Kidney (tissue), 14 donors: Measurements from ENCODE around the gene SLC16A1. TPM values are rescaled to one million over a fixed set of nuclear protein-coding genes. Genes with fewer than 3 reads are reported as not detected.
"Not testable (repeated sequence)": the region's sequence is repeated elsewhere in the genome, so short reads cannot be mapped to it uniquely, and the experiment has no call there.

Experiments
- DNase-seq, 5 donors: peaks; one replicate each; pipeline ENCODE4 v3.0.0-alpha.2; 2013 to 2020
- FAIRE-seq: peaks from 2 replicates; lab custom pipeline; 2012; peaks lifted over from hg19 to GRCh38; lab: Jason Lieb, UNC
- H3K27ac ChIP-seq, 2 donors: one replicate each; pipeline ENCODE4 v1.7.0; 2013; ENCODE audit warnings: low read depth in 2 of 2, low read length in 2 of 2, inconsistent platforms in 1 of 2
- H3K27me3 ChIP-seq: one replicate; pipeline ENCODE4 v1.7.1; 2013; ENCODE audit warnings: low read length, inconsistent platforms; ENCODE audit not compliant: control insufficient read depth, insufficient read depth
- H3K36me3 ChIP-seq, 3 donors: one replicate each; pipeline versions ENCODE4 v1.7.0 to v1.7.1; 2013; ENCODE audit warnings: low read length in 3 of 3, control low read depth in 1 of 3, inconsistent platforms in 1 of 3; ENCODE audit not compliant: insufficient read depth in 3 of 3, control insufficient read depth in 2 of 3
- H3K4me1 ChIP-seq, 3 donors: one replicate each; pipeline versions ENCODE4 v1.7.0 to v1.7.1; 2013; ENCODE audit warnings: low read length in 3 of 3, inconsistent platforms in 1 of 3, low read depth in 1 of 3; ENCODE audit not compliant: control insufficient read depth in 2 of 3, insufficient read depth in 2 of 3
- H3K4me3 ChIP-seq, 3 donors: one replicate each; pipeline versions ENCODE4 v1.7.0 to v1.8.1; 2013; ENCODE audit warnings: low read length in 3 of 3, control low read depth in 1 of 3, inconsistent platforms in 1 of 3
- H3K9ac ChIP-seq, 3 donors: one replicate each; pipeline versions ENCODE4 v1.7.0 to v1.7.1; 2013; ENCODE audit warnings: low read length in 3 of 3, control low read depth in 1 of 3, inconsistent platforms in 1 of 3
- H3K9me3 ChIP-seq, 3 donors: one replicate each; pipeline versions ENCODE4 v1.7.0 to v1.7.1; 2013; ENCODE audit warnings: low read length in 3 of 3, control low read depth in 1 of 3, inconsistent platforms in 1 of 3; ENCODE audit not compliant: control insufficient read depth in 2 of 3, insufficient read depth in 1 of 3
- CTCF ChIP-seq: IDR thresholded peaks from 3 replicates; pipeline ENCODE4 v1.5.1; 2012; ENCODE audit warnings: mild to moderate bottlenecking, moderate library complexity, borderline replicate concordance; ENCODE audit not compliant: insufficient read depth; ENCODE audit errors: extremely low read depth
- intact Hi-C: fragments of 100-400 bp; cut with DNase I; formaldehyde crosslinking; loops from one replicate; pipeline ENCODE4 v1.11.1; 2022
- polyA plus RNA-seq: library from polyadenylated mRNA; stranded (reverse); fragments of 350-450 nt; fragmentation: Illumina TruSeq; extraction: RNeasy Lipid Tissue Mini Kit (QIAGEN cat#74804); gene quantifications from one replicate; pipeline ENCODE4 v1.2.3, GENCODE V29; 2014; ENCODE audit warnings: low read depth, low replicate concordance; ENCODE audit not compliant: insufficient read depth
- total RNA-seq: library from RNA; stranded (reverse); fragmentation: NEBNext Ultra II Directional; extraction: Animal tissue kit (Norgen Biotek cat#: 25700); gene quantifications from one replicate; pipeline ENCODE4 v1.2.1, GENCODE V29; 2021
- donor health status: control.
- donor health status: control.
- donor health status: control.
- donor health status: control.
- donor health status: control.
- donor health status: DM: yes; HTN: yes; CAD: no.
- donor health status: Normal renal cell carcinoma (clear cell type).

Gene SLC16A1
- total and polyA plus RNA-seq, 2 donors from 2014 or later: 8.7 to 9.7 TPM

GRCh38 chr1:112982853-112983536, 27.0 kb upstream of the SLC16A1 start:
- intact Hi-C loops: no loop called here
- TF ChIP-seq CTCF: no peak
- Histone ChIP-seq H3K9me3 (no peaks in the 10 kb centered on the region), H3K4me3 (no peak overlapping the region), H3K9ac (no peak overlapping the region), H3K36me3 (no peaks in the 10 kb centered on the region), H3K4me1 (no peaks in the 10 kb centered on the region), H3K27ac (no peak overlapping the region), H3K27me3 (no peaks in the 10 kb centered on the region)
- DNase-seq (peak in 2 of 5 donors; percentile 5 to 12), FAIRE-seq (no peak)

- H3K9me3 ChIP-seq: no peaks in the 10 kb centered on the region
- no peaks in the 10 kb centered on the region for H3K27me3 ChIP-seq
- no peaks in the 10 kb centered on the region for H3K36me3 ChIP-seq
- no peak overlapping the region for H3K4me3 ChIP-seq
- no peak overlapping the region for H3K9ac ChIP-seq
- no peak for TF ChIP-seq CTCF
- no peaks in the 10 kb centered on the region for H3K4me1 ChIP-seq
- intact Hi-C loops: no loop called here
- H3K27ac ChIP-seq: no peak overlapping the region
- DNase-seq: no peak
- no peak for FAIRE-seq
These were observed 26.3 kb upstream of the SLC16A1 start for GRCh38 chr1:112982328-112982727.

- H3K9me3 ChIP-seq, DNase-seq, H3K9ac ChIP-seq, intact Hi-C loops, H3K27me3 ChIP-seq, H3K36me3 ChIP-seq, FAIRE-seq, H3K4me1 ChIP-seq, H3K27ac ChIP-seq, H3K4me3 ChIP-seq: not testable (repeated sequence)
These were observed 25.8 kb upstream of the SLC16A1 start for GRCh38 chr1:112981834-112982233.

- FAIRE-seq (no peak), DNase-seq (no peak)
- intact Hi-C loops: no loop called here
These were observed 25.4 kb upstream of the SLC16A1 start for GRCh38 chr1:112981426-112981825.

More at GRCh38 chr1:112981426-112981825, 25.4 kb upstream of the SLC16A1 start:
- no peak overlapping the region for H3K9ac ChIP-seq
- no peak overlapping the region for H3K4me3 ChIP-seq
- H3K27me3 ChIP-seq: no peaks in the 10 kb centered on the region
- H3K36me3 ChIP-seq: no peaks in the 10 kb centered on the region
- TF ChIP-seq CTCF: no peak
- no peaks in the 10 kb centered on the region for H3K9me3 ChIP-seq
- no peaks in the 10 kb centered on the region for H3K4me1 ChIP-seq
- no peak overlapping the region for H3K27ac ChIP-seq
